Measurements from ENCODE around the gene MGAT4C.

The MGAT4C gene

GRCh38 chr12:85948340-85948739, 307.9 kb downstream of the MGAT4C start:
- Histone ChIP-seq H3K4me2 (ENCODE audit: low read length) (no peak overlapping the region), H2BK120ac (ENCODE audit: low read depth, low read length) (peak overlapping the region; percentile 100), H4K5ac (ENCODE audit: low read length) (peak overlapping the region; percentile 9), H3K23ac (ENCODE audit: low read length) (no peak overlapping the region), H3K18ac (ENCODE audit: low read length) (peak overlapping the region; percentile 96), H3K56ac (ENCODE audit: low read length) (peak overlapping the region; percentile 89), H3K36me3 (ENCODE audit: control insufficient read depth, insufficient read depth, low read length) (no peaks in the 10 kb centered on the region), H4K8ac (ENCODE audit: low read depth, low read length) (no peak overlapping the region), H3K4me1 (ENCODE audit: control insufficient read depth, low read depth, low read length) (peaks cover 3% of the 10 kb centered on the region), H3K9ac (ENCODE audit: low read length) (peak overlapping the region; percentile 71), H2AK5ac (ENCODE audit: low read length) (peak overlapping the region; percentile 17), H2BK5ac (ENCODE audit: low read length) (peak overlapping the region; percentile 91), H3K4me3 (ENCODE audit: low read length) (no peak overlapping the region), H3K4ac (ENCODE audit: low read depth, low read length) (peak overlapping the region; percentile 100), H3K79me2 (ENCODE audit: control insufficient read depth, insufficient read depth, low read length) (no peaks in the 10 kb centered on the region), H2BK15ac (replicated peaks; ENCODE audit: low read depth) (peak overlapping the region; percentile 94), H3K27me3 (ENCODE audit: insufficient read depth, low read length, poor library complexity) (no peaks in the 10 kb centered on the region), H3K27ac (ENCODE audit: low read depth, low read length) (peak overlapping the region; percentile 100), H3K79me1 (ENCODE audit: low read length) (no peaks in the 10 kb centered on the region)
- no CpG with 5 or more reads among the region's 1 CpG for WGBS (ENCODE audit: extremely low coverage, insufficient coverage, low lambda C conversion rate)
- DNase-seq, result no peak

GRCh38 chr12:85947286-85947685, 308.9 kb downstream of the MGAT4C start:
- Histone ChIP-seq H4K5ac (ENCODE audit: low read length) (no peak overlapping the region), H3K4me3 (ENCODE audit: low read length) (no peak overlapping the region), H2BK15ac (replicated peaks; ENCODE audit: low read depth) (no peak overlapping the region), H2BK120ac (ENCODE audit: low read depth, low read length) (peak overlapping the region; percentile 1), H3K27me3 (ENCODE audit: insufficient read depth, low read length, poor library complexity) (no peaks in the 10 kb centered on the region), H3K27ac (ENCODE audit: low read depth, low read length) (peak overlapping the region; percentile 29), H2BK5ac (ENCODE audit: low read length) (peak overlapping the region; percentile 84), H3K4me1 (ENCODE audit: control insufficient read depth, low read depth, low read length) (peaks cover 3% of the 10 kb centered on the region), H4K8ac (ENCODE audit: low read depth, low read length) (peak overlapping the region; percentile 91), H3K79me1 (ENCODE audit: low read length) (no peaks in the 10 kb centered on the region), H3K23ac (ENCODE audit: low read length) (no peak overlapping the region), H3K4me2 (ENCODE audit: low read length) (no peak overlapping the region), H3K36me3 (ENCODE audit: control insufficient read depth, insufficient read depth, low read length) (no peaks in the 10 kb centered on the region), H3K56ac (ENCODE audit: low read length) (peak overlapping the region; percentile 66), H3K9ac (ENCODE audit: low read length) (no peak overlapping the region), H3K18ac (ENCODE audit: low read length) (peak overlapping the region; percentile 72), H2AK5ac (ENCODE audit: low read length) (no peak overlapping the region), H3K79me2 (ENCODE audit: control insufficient read depth, insufficient read depth, low read length) (no peaks in the 10 kb centered on the region), H3K4ac (ENCODE audit: low read depth, low read length) (peak overlapping the region; percentile 56)
- WGBS (ENCODE audit: extremely low coverage, insufficient coverage, low lambda C conversion rate), result no CpG with 5 or more reads among the region's 12 CpGs
- no peak for DNase-seq

- Histone ChIP-seq H3K18ac (ENCODE audit: low read length) (peak overlapping the region; percentile 80), H4K5ac (ENCODE audit: low read length) (no peak overlapping the region), H3K79me2 (ENCODE audit: control insufficient read depth, insufficient read depth, low read length) (no peaks in the 10 kb centered on the region), H2BK15ac (replicated peaks; ENCODE audit: low read depth) (peak overlapping the region; percentile 99), H3K4me2 (ENCODE audit: low read length) (no peak overlapping the region), H3K36me3 (ENCODE audit: control insufficient read depth, insufficient read depth, low read length) (no peaks in the 10 kb centered on the region), H3K4me1 (ENCODE audit: control insufficient read depth, low read depth, low read length) (peaks cover 3% of the 10 kb centered on the region), H2BK5ac (ENCODE audit: low read length) (peak overlapping the region; percentile 26), H4K8ac (ENCODE audit: low read depth, low read length) (no peak overlapping the region), H3K27ac (ENCODE audit: low read depth, low read length) (no peak overlapping the region), H3K79me1 (ENCODE audit: low read length) (no peaks in the 10 kb centered on the region), H3K56ac (ENCODE audit: low read length) (no peak overlapping the region), H2BK120ac (ENCODE audit: low read depth, low read length) (peak overlapping the region; percentile 99), H2AK5ac (ENCODE audit: low read length) (no peak overlapping the region), H3K27me3 (ENCODE audit: insufficient read depth, low read length, poor library complexity) (no peaks in the 10 kb centered on the region), H3K4ac (ENCODE audit: low read depth, low read length) (peak overlapping the region; percentile 91), H3K23ac (ENCODE audit: low read length) (no peak overlapping the region), H3K9ac (ENCODE audit: low read length) (no peak overlapping the region), H3K4me3 (ENCODE audit: low read length) (no peak overlapping the region)
- no peak for DNase-seq
- WGBS (ENCODE audit: extremely low coverage, insufficient coverage, low lambda C conversion rate), result no CpG with 5 or more reads among the region's 5 CpGs
Observed at GRCh38 chr12:85946375-85946774, 309.8 kb downstream of the MGAT4C start.

GRCh38 chr12:85927166-85927565, 329.0 kb downstream of the MGAT4C start:
- H3K4me1 ChIP-seq (ENCODE audit: control insufficient read depth, low read depth, low read length), result no peaks in the 10 kb centered on the region
- peak overlapping the region; percentile 16 for H2BK5ac ChIP-seq (ENCODE audit: low read length)
- no peak overlapping the region for H2BK15ac ChIP-seq (replicated peaks; ENCODE audit: low read depth)
- no peak overlapping the region for H3K9ac ChIP-seq (ENCODE audit: low read length)
- peak overlapping the region; percentile 45 for H2BK120ac ChIP-seq (ENCODE audit: low read depth, low read length)
- no peak overlapping the region for H3K4ac ChIP-seq (ENCODE audit: low read depth, low read length)
- H4K5ac ChIP-seq (ENCODE audit: low read length), result no peak overlapping the region
- H4K8ac ChIP-seq (ENCODE audit: low read depth, low read length), result no peak overlapping the region
- no peak overlapping the region for H3K23ac ChIP-seq (ENCODE audit: low read length)
- H3K4me3 ChIP-seq (ENCODE audit: low read length), result no peak overlapping the region
- H3K36me3 ChIP-seq (ENCODE audit: control insufficient read depth, insufficient read depth, low read length), result no peaks in the 10 kb centered on the region
- H3K4me2 ChIP-seq (ENCODE audit: low read length), result no peak overlapping the region
- no peaks in the 10 kb centered on the region for H3K27me3 ChIP-seq (ENCODE audit: insufficient read depth, low read length, poor library complexity)
- H3K79me1 ChIP-seq (ENCODE audit: low read length), result no peaks in the 10 kb centered on the region
- H3K18ac ChIP-seq (ENCODE audit: low read length), result no peak overlapping the region
- no peaks in the 10 kb centered on the region for H3K79me2 ChIP-seq (ENCODE audit: control insufficient read depth, insufficient read depth, low read length)
- no peak for DNase-seq
- no peak overlapping the region for H3K56ac ChIP-seq (ENCODE audit: low read length)
- no peak overlapping the region for H3K27ac ChIP-seq (ENCODE audit: low read depth, low read length)
- H2AK5ac ChIP-seq (ENCODE audit: low read length), result no peak overlapping the region

GRCh38 chr12:85923767-85924331, 332.3 kb downstream of the MGAT4C start:
- 100% methylated on average over 1 of the region's 1 CpG for WGBS (ENCODE audit: extremely low coverage, insufficient coverage, low lambda C conversion rate)
- Histone ChIP-seq H3K4me3 (ENCODE audit: low read length) (no peak overlapping the region), H4K8ac (ENCODE audit: low read depth, low read length) (no peak overlapping the region), H3K18ac (ENCODE audit: low read length) (no peak overlapping the region), H3K27me3 (ENCODE audit: insufficient read depth, low read length, poor library complexity) (no peaks in the 10 kb centered on the region), H3K4me2 (ENCODE audit: low read length) (no peak overlapping the region), H3K9ac (ENCODE audit: low read length) (no peak overlapping the region), H2BK120ac (ENCODE audit: low read depth, low read length) (no peak overlapping the region), H2AK5ac (ENCODE audit: low read length) (no peak overlapping the region), H3K23ac (ENCODE audit: low read length) (no peak overlapping the region), H4K5ac (ENCODE audit: low read length) (no peak overlapping the region), H3K56ac (ENCODE audit: low read length) (no peak overlapping the region), H3K79me1 (ENCODE audit: low read length) (no peaks in the 10 kb centered on the region), H3K4me1 (ENCODE audit: control insufficient read depth, low read depth, low read length) (no peaks in the 10 kb centered on the region), H3K27ac (ENCODE audit: low read depth, low read length) (no peak overlapping the region), H3K79me2 (ENCODE audit: control insufficient read depth, insufficient read depth, low read length) (no peaks in the 10 kb centered on the region), H2BK15ac (replicated peaks; ENCODE audit: low read depth) (no peak overlapping the region), H3K36me3 (ENCODE audit: control insufficient read depth, insufficient read depth, low read length) (no peaks in the 10 kb centered on the region), H2BK5ac (ENCODE audit: low read length) (no peak overlapping the region), H3K4ac (ENCODE audit: low read depth, low read length) (no peak overlapping the region)
- DNase-seq, result peak; percentile 33

- H3K27me3 ChIP-seq (ENCODE audit: insufficient read depth, low read length, poor library complexity), result no peaks in the 10 kb centered on the region
- H4K5ac ChIP-seq (ENCODE audit: low read length), result no peak overlapping the region
- no peak overlapping the region for H4K8ac ChIP-seq (ENCODE audit: low read depth, low read length)
- H3K4me1 ChIP-seq (ENCODE audit: control insufficient read depth, low read depth, low read length), result no peaks in the 10 kb centered on the region
- H2BK5ac ChIP-seq (ENCODE audit: low read length), result no peak overlapping the region
- H3K23ac ChIP-seq (ENCODE audit: low read length), result no peak overlapping the region
- no peak overlapping the region for H3K27ac ChIP-seq (ENCODE audit: low read depth, low read length)
- H3K79me2 ChIP-seq (ENCODE audit: control insufficient read depth, insufficient read depth, low read length), result no peaks in the 10 kb centered on the region
- no peak overlapping the region for H2BK120ac ChIP-seq (ENCODE audit: low read depth, low read length)
- H2BK15ac ChIP-seq (replicated peaks; ENCODE audit: low read depth), result no peak overlapping the region
- H3K4me3 ChIP-seq (ENCODE audit: low read length), result no peak overlapping the region
- DNase-seq, result peak; percentile 55
- WGBS (ENCODE audit: extremely low coverage, insufficient coverage, low lambda C conversion rate), result no CpG with 5 or more reads among the region's 3 CpGs
- H3K79me1 ChIP-seq (ENCODE audit: low read length), result no peaks in the 10 kb centered on the region
- H3K4ac ChIP-seq (ENCODE audit: low read depth, low read length), result no peak overlapping the region
- H3K36me3 ChIP-seq (ENCODE audit: control insufficient read depth, insufficient read depth, low read length), result no peaks in the 10 kb centered on the region
- no peak overlapping the region for H3K56ac ChIP-seq (ENCODE audit: low read length)
- no peak overlapping the region for H3K18ac ChIP-seq (ENCODE audit: low read length)
- no peak overlapping the region for H3K4me2 ChIP-seq (ENCODE audit: low read length)
- H3K9ac ChIP-seq (ENCODE audit: low read length), result no peak overlapping the region
- no peak overlapping the region for H2AK5ac ChIP-seq (ENCODE audit: low read length)
Observed at GRCh38 chr12:85920324-85920947, 335.8 kb downstream of the MGAT4C start.

All from mesendoderm (in vitro differentiated cells).